H1 (cell line): ENCODE measurements around the gene ZNF639. TPM values are rescaled to one million over a fixed set of nuclear protein-coding genes. Genes with fewer than 3 reads are reported as not detected.

Experiments used
- CTCF ChIA-PET: fragments of 300-600 bp; sonication (Branson Sonifier 250); formaldehyde crosslinking; loops from one replicate; lab custom pipeline; 2021; ENCODE audit not compliant: partially characterized antibody; lab: Charles Lee
- POLR2A ChIA-PET: fragments of 300-600 bp; sonication (Branson Sonifier 250); formaldehyde crosslinking; loops from one replicate; lab custom pipeline; 2021; ENCODE audit warnings: inconsistent platforms; ENCODE audit not compliant: partially characterized antibody; lab: Charles Lee
- DNase-seq, 2 experiments: peaks; one replicate each; pipeline versions ENCODE4 v3.0.0 to v3.0.0-alpha.2; 2010 to 2022; ENCODE audit warnings: low spot score in 2 of 2, low read depth in 1 of 2, mixed read lengths in 1 of 2
- FAIRE-seq: peaks from 2 replicates; lab custom pipeline; 2011; peaks lifted over from hg19 to GRCh38; lab: Jason Lieb, UNC
- H2AFZ ChIP-seq: 2 replicates; pipeline ENCODE4 v1.8.1; 2012; ENCODE audit warnings: low read length, inconsistent platforms
- H2AK5ac ChIP-seq: 2 replicates; pipeline ENCODE4 v1.6.1; 2013; ENCODE audit warnings: low read depth, low read length
- H2BK120ac ChIP-seq: replicated peaks from 2 replicates; pipeline ENCODE3; 2013; ENCODE audit warnings: low read depth, low read length, inconsistent platforms
- H2BK12ac ChIP-seq: 2 replicates; pipeline ENCODE4 v1.6.1; 2013; ENCODE audit warnings: low read depth, low read length
- H2BK15ac ChIP-seq: 2 replicates; pipeline ENCODE4 v1.6.1; 2013; ENCODE audit warnings: low read length
- H2BK20ac ChIP-seq: 2 replicates; pipeline ENCODE4 v1.6.1; 2013; ENCODE audit warnings: low read length
- H2BK5ac ChIP-seq: 2 replicates; pipeline ENCODE4 v1.6.1; 2013; ENCODE audit warnings: low read depth, low read length
- H3K14ac ChIP-seq: 2 replicates; pipeline ENCODE4 v1.6.1; 2013; ENCODE audit warnings: inconsistent platforms; ENCODE audit not compliant: insufficient read length
- H3K18ac ChIP-seq: 2 replicates; pipeline ENCODE4 v1.6.1; 2013; ENCODE audit warnings: low read length; ENCODE audit errors: extremely low read depth
- H3K23ac ChIP-seq: 2 replicates; pipeline ENCODE4 v1.6.1; 2013; ENCODE audit warnings: inconsistent platforms; ENCODE audit not compliant: insufficient read length
- H3K23me2 ChIP-seq: 2 replicates; pipeline ENCODE4 v1.6.1; 2013; ENCODE audit warnings: low read depth, low read length
- H3K27ac ChIP-seq: 2 replicates; pipeline ENCODE4 v1.6.1; 2011; ENCODE audit warnings: low read depth, low read length, inconsistent platforms
- H3K27me3 ChIP-seq, 4 experiments: replicated peaks in 1 of 4; 1 replicate in 1 of 4; 2 replicates in 3 of 4; pipeline versions ENCODE4 v1.6.1 to v1.8.1; 2011 to 2013; ENCODE audit warnings: low read length in 3 of 4, mild to moderate bottlenecking in 3 of 4, inconsistent platforms in 2 of 4, mixed read lengths in 2 of 4, moderate library complexity in 1 of 4; ENCODE audit not compliant: control insufficient read depth in 3 of 4, insufficient read depth in 3 of 4; ENCODE audit errors: extremely low read depth in 1 of 4
- H3K36me3 ChIP-seq, 4 experiments: 2 replicates each; pipeline versions ENCODE4 v1.6.1 to v1.8.1; 2011 to 2013; ENCODE audit warnings: mild to moderate bottlenecking in 4 of 4, low read length in 3 of 4, moderate library complexity in 2 of 4, control low read depth in 1 of 4, inconsistent platforms in 1 of 4; ENCODE audit not compliant: insufficient read depth in 4 of 4, control insufficient read depth in 2 of 4
- H3K4ac ChIP-seq: replicated peaks from 2 replicates; pipeline ENCODE3; 2013; ENCODE audit warnings: low read length, low read depth, mixed read lengths, inconsistent platforms; ENCODE audit not compliant: insufficient read length
- H3K4me1 ChIP-seq, 4 experiments: replicated peaks in 1 of 4; 1 replicate in 1 of 4; 2 replicates in 3 of 4; pipeline versions ENCODE4 v1.6.1 to v1.8.1; 2011 to 2013; ENCODE audit warnings: low read length in 3 of 4, inconsistent platforms in 2 of 4, mixed read lengths in 1 of 4; ENCODE audit not compliant: insufficient read depth in 4 of 4, control insufficient read depth in 3 of 4
- H3K4me2 ChIP-seq, 2 experiments: 2 replicates each; pipeline versions ENCODE4 v1.6.1 to v1.8.1; 2011 to 2013; ENCODE audit warnings: low read depth in 2 of 2, low read length in 2 of 2, control low read depth in 1 of 2, inconsistent platforms in 1 of 2, mild to moderate bottlenecking in 1 of 2; ENCODE audit not compliant: insufficient read depth in 1 of 2
- H3K4me3 ChIP-seq, 4 experiments: fragments of 200-600, 300-600 bp in 1 of 4; sonication (generic), shearing (Covaris generic), sonication (Bioruptor Twin) in 1 of 4; 2 replicates each; pipeline versions ENCODE4 v1.5.1 to v1.8.1; 2011 to 2016; ENCODE audit warnings: low read length in 4 of 4, low read depth in 3 of 4, control low read depth in 2 of 4, inconsistent platforms in 2 of 4, mild to moderate bottlenecking in 2 of 4, mixed read lengths in 1 of 4, moderate library complexity in 1 of 4; ENCODE audit not compliant: insufficient read depth in 2 of 4; ENCODE audit errors: extremely low read depth in 1 of 4
- H3K56ac ChIP-seq: replicated peaks from 2 replicates; pipeline ENCODE3; 2013; ENCODE audit warnings: low read depth, mild to moderate bottlenecking, mixed read lengths, low read length, inconsistent platforms; ENCODE audit not compliant: insufficient read length
- H3K79me1 ChIP-seq: 2 replicates; pipeline ENCODE4 v1.6.1; 2013; ENCODE audit warnings: low read depth, low read length, control low read depth
- H3K79me2 ChIP-seq, 2 experiments: 2 replicates each; pipeline versions ENCODE4 v1.6.1 to v1.8.1; 2012 to 2013; ENCODE audit warnings: low read length in 2 of 2, mild to moderate bottlenecking in 2 of 2, inconsistent platforms in 1 of 2; ENCODE audit not compliant: insufficient read depth in 2 of 2, control insufficient read depth in 1 of 2
- H3K9ac ChIP-seq, 4 experiments: replicated peaks in 1 of 4; 1 replicate in 1 of 4; 2 replicates in 3 of 4; pipeline versions ENCODE4 v1.6.1 to v1.8.1; 2011 to 2013; ENCODE audit warnings: low read depth in 3 of 4, low read length in 3 of 4, control low read depth in 2 of 4, mild to moderate bottlenecking in 2 of 4, moderate library complexity in 2 of 4, inconsistent platforms in 1 of 4; ENCODE audit errors: extremely low read depth in 1 of 4
- H3K9me3 ChIP-seq, 2 experiments: 2 replicates each; pipeline versions ENCODE4 v1.6.1 to v1.8.1; 2012 to 2013; ENCODE audit warnings: mild to moderate bottlenecking in 2 of 2, moderate library complexity in 2 of 2, control low read depth in 1 of 2, inconsistent platforms in 1 of 2, low read depth in 1 of 2, low read length in 1 of 2, mixed read lengths in 1 of 2; ENCODE audit not compliant: insufficient read depth in 2 of 2
- H4K20me1 ChIP-seq, 2 experiments: replicated peaks in 1 of 2; 2 replicates each; pipeline versions ENCODE3 to v1.8.1; 2011 to 2013; ENCODE audit warnings: inconsistent platforms in 2 of 2, low read length in 2 of 2, mild to moderate bottlenecking in 1 of 2; ENCODE audit not compliant: insufficient read depth in 2 of 2, control insufficient read depth in 1 of 2
- H4K5ac ChIP-seq: 2 replicates; pipeline ENCODE4 v1.6.1; 2013; ENCODE audit warnings: low read length, low read depth, mixed read lengths, inconsistent platforms; ENCODE audit not compliant: insufficient read length
- H4K8ac ChIP-seq: 2 replicates; pipeline ENCODE4 v1.8.0; 2013; ENCODE audit warnings: mild to moderate bottlenecking, moderate library complexity, low read length, inconsistent platforms; ENCODE audit not compliant: insufficient read depth; ENCODE audit errors: extremely low read depth
- H4K91ac ChIP-seq: replicated peaks from 2 replicates; pipeline ENCODE3; 2013; ENCODE audit warnings: low read length, mixed read lengths, inconsistent platforms; ENCODE audit not compliant: insufficient read length
- BCL11A ChIP-seq, 2 experiments: IDR thresholded peaks; one replicate each; pipeline ENCODE4 v1.6.1; 2011; ENCODE audit warnings: low read depth in 2 of 2, low read length in 2 of 2, mild to moderate bottlenecking in 2 of 2
- BRCA1 ChIP-seq: IDR thresholded peaks from 2 replicates; pipeline ENCODE4 v1.6.1; 2012; ENCODE audit warnings: low read depth, low read length, improper control_type of control experiment
- FOSL1 ChIP-seq: IDR thresholded peaks from 2 replicates; pipeline ENCODE4 v1.6.1; 2011; ENCODE audit warnings: mild to moderate bottlenecking, low read depth, low read length, moderate library complexity; ENCODE audit not compliant: insufficient read depth
- GTF2F1 ChIP-seq: IDR thresholded peaks from 2 replicates; pipeline ENCODE4 v1.6.1; 2012; ENCODE audit warnings: low read depth, low read length, improper control_type of control experiment, borderline replicate concordance
- RAD21 ChIP-seq, 2 experiments: IDR thresholded peaks in 1 of 2; conservative IDR thresholded peaks in 1 of 2; 2 replicates each; pipeline ENCODE4 v1.6.1; 2011; ENCODE audit warnings: low read depth in 2 of 2, low read length in 2 of 2, improper control_type of control experiment in 1 of 2, inconsistent platforms in 1 of 2, mild to moderate bottlenecking in 1 of 2, moderate library complexity in 1 of 2
- RFX5 ChIP-seq: IDR thresholded peaks from 2 replicates; pipeline ENCODE4 v1.6.1; 2011; ENCODE audit warnings: low read depth, low read length, improper control_type of control experiment, borderline replicate concordance
- SAP30 ChIP-seq: fragments of 300-600 bp; sonication (generic); IDR thresholded peaks from 2 replicates; pipeline ENCODE4 v1.7.1; 2012; ENCODE audit warnings: low read length, moderate library complexity, mild to moderate bottlenecking, inconsistent platforms; ENCODE audit not compliant: insufficient read depth, insufficient replicate concordance
- SIN3A ChIP-seq, 2 experiments: IDR thresholded peaks in 1 of 2; conservative IDR thresholded peaks in 1 of 2; 2 replicates each; pipeline ENCODE4 v1.6.1; 2011 to 2012; ENCODE audit warnings: low read length in 2 of 2, improper control_type of control experiment in 1 of 2, low read depth in 1 of 2, mild to moderate bottlenecking in 1 of 2
- SP2 ChIP-seq: IDR thresholded peaks from 2 replicates; pipeline ENCODE4 v1.6.1; 2012; ENCODE audit warnings: mild to moderate bottlenecking, low read length, inconsistent platforms
- SRF ChIP-seq: IDR thresholded peaks from 2 replicates; pipeline ENCODE4 v1.6.1; 2011; ENCODE audit warnings: mild to moderate bottlenecking, low read depth, low read length, moderate library complexity
- TAF1 ChIP-seq: IDR thresholded peaks from 2 replicates; pipeline ENCODE4 v1.6.1; 2011; ENCODE audit warnings: mild to moderate bottlenecking, low read depth, low read length
- YY1 ChIP-seq: IDR thresholded peaks from 2 replicates; pipeline ENCODE4 v1.6.1; 2011; ENCODE audit warnings: low read depth, mild to moderate bottlenecking, low read length
- WGBS, 2 experiments: shearing (Covaris generic) in 1 of 2; methylation state at CpG; one replicate each; pipeline versions ENCODE4 v1.1.6 to v1.1.7; 2013 to 2015; ENCODE audit warnings: low lambda C conversion rate in 2 of 2, mixed read lengths in 2 of 2, inconsistent platforms in 1 of 2, low coverage in 1 of 2, missing lambda C conversion rate in 1 of 2; ENCODE audit not compliant: insufficient replicate concordance in 2 of 2, insufficient coverage in 1 of 2, insufficient read length in 1 of 2; ENCODE audit errors: extremely low coverage in 1 of 2, missing lambda C conversion rate in 1 of 2; 5-methylcytosine and 5-hydroxymethylcytosine counted together
- polyA plus RNA-seq, 7 experiments: library from polyadenylated mRNA; depleted of rRNA in 3 of 7; stranded (reverse) in 5 of 7; unstranded in 2 of 7; fragments of >200 nt in 5 of 7; fragments of 200-250 nt in 2 of 7; gene quantifications; 1 replicate in 5 of 7; 2 replicates in 1 of 7; 4 replicates in 1 of 7; pipeline versions ENCODE4 v1.2.1 to v1.2.3, GENCODE V29; 2011 to 2013; ENCODE audit warnings: missing spikeins in 2 of 7, mixed read lengths in 2 of 7
- total RNA-seq: library from RNA; stranded (reverse); fragmentation: NEBNext Ultra II Directional; extraction: Animal tissue kit (Norgen Biotek cat#: 25700); gene quantifications from 2 replicates; pipeline ENCODE4 v1.2.1, GENCODE V29; 2021
- TF ChIP-seq, protein P1 (sequence below): IDR thresholded peaks from 2 replicates; pipeline ENCODE4 v1.6.1; 2011; ENCODE audit warnings: low read length, improper control_type of control experiment

The ZNF639 gene
- total and polyA plus RNA-seq, 2 of the 8 experiments (the other 6 are each of a cell fraction or from before 2014, with no cell fraction given), result 9.1 to 41.4 TPM

- Histone ChIP-seq H3K4ac (no peak overlapping the region), H2AFZ (no peak overlapping the region), H2BK20ac (no peak overlapping the region), H3K14ac (no peak overlapping the region), H2BK12ac (no peak overlapping the region), H3K79me2 (no peaks in the 10 kb centered on the region), H4K20me1 (no peaks in the 10 kb centered on the region), H4K8ac (no peak overlapping the region), H3K27ac (no peak overlapping the region), H4K5ac (no peak overlapping the region), H2BK120ac (no peak overlapping the region), H3K23ac (no peak overlapping the region), H3K9me3 (no peaks in the 10 kb centered on the region), H4K91ac (no peak overlapping the region), H3K4me2 (no peak overlapping the region), H3K79me1 (no peaks in the 10 kb centered on the region), H2AK5ac (no peak overlapping the region), H2BK5ac (no peak overlapping the region), H3K4me1 (no peaks in the 10 kb centered on the region), H3K23me2 (no peaks in the 10 kb centered on the region), H3K18ac (no peak overlapping the region), H3K36me3 (peaks cover 4 to 26% (median 10%) of the 10 kb centered on the region in 4 experiments; a peak in 7 of 8 replicates), H3K4me3 (no peak overlapping the region), H3K9ac (no peak overlapping the region), H3K27me3 (no peaks in the 10 kb centered on the region), H2BK15ac (no peak overlapping the region), H3K56ac (no peak overlapping the region)
- FAIRE-seq (no peak), DNase-seq (no peak)
- 89% methylated on average over 6 of the region's 6 CpGs; no CpG with 5 or more reads in 1 of the 2 experiments for WGBS, 2 experiments
- ChIA-PET POLR2A (no interaction called here), CTCF (interaction anchor here (1.0 to 3.1 kb wide), 5 partner anchors 12 to 98 kb away, joined by 3 to 20 read pairs (median 5); no protein-coding TSS in a partner anchor)
- no peak for TF ChIP-seq YY1
- TF ChIP-seq SP2, result no peak
- TF ChIP-seq, protein P1, sequence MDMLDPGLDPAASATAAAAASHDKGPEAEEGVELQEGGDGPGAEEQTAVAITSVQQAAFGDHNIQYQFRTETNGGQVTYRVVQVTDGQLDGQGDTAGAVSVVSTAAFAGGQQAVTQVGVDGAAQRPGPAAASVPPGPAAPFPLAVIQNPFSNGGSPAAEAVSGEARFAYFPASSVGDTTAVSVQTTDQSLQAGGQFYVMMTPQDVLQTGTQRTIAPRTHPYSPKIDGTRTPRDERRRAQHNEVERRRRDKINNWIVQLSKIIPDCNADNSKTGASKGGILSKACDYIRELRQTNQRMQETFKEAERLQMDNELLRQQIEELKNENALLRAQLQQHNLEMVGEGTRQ, result no peak
- TF ChIP-seq GTF2F1, result no peak
- TF ChIP-seq RAD21 (IDR thresholded peaks at IDR 0.05 in 1 of 2, conservative IDR thresholded peaks at IDR 0.05 in 1 of 2; ENCODE audit: low read depth in 2 of 2, low read length in 2 of 2), result no peak
- TF ChIP-seq FOSL1, result no peak
- TF ChIP-seq RFX5, result no peak
- no peak for TF ChIP-seq BRCA1
- TF ChIP-seq SRF, result no peak
- TF ChIP-seq SIN3A (conservative IDR thresholded peaks at IDR 0.05 in 1 of 2, IDR thresholded peaks at IDR 0.05 in 1 of 2; ENCODE audit: low read depth in 1 of 2, low read length in 2 of 2), result no peak
- TF ChIP-seq SAP30, result no peak
- no peak for TF ChIP-seq TAF1
- no peak for TF ChIP-seq BCL11A (IDR thresholded peaks at IDR 0.05; ENCODE audit: low read depth in 2 of 2, low read length in 2 of 2)
These were observed 51.1 kb downstream of the ZNF639 start for GRCh38 chr3:179373938-179374337.
